Measurements from ENCODE around the gene GALR3.

GALR3 gene

GRCh38 chr22:37831472-37831871, 8.3 kb downstream of the GALR3 start:
- no peak overlapping the region for H3K27ac ChIP-seq (replicated peaks)
- TF ChIP-seq CTCF (IDR thresholded peaks at IDR 0.05; ENCODE audit: insufficient read depth, low read length) (no peak), GABPA (IDR thresholded peaks at IDR 0.05; ENCODE audit: low read depth) (no peak), REST (IDR thresholded peaks at IDR 0.05; ENCODE audit: insufficient replicate concordance, low read depth) (no peak), POLR2AphosphoS5 (IDR thresholded peaks at IDR 0.05; ENCODE audit: low read depth) (no peak), SPI1 (IDR thresholded peaks at IDR 0.05; ENCODE audit: borderline replicate concordance, low read depth) (no peak)
- no peak overlapping the region for H3K4me3 ChIP-seq (replicated peaks; ENCODE audit: insufficient read depth, low read length)
- no peak for DNase-seq (ENCODE audit: low read depth in 1 of 2, low spot score in 1 of 2)
- no peaks in the 10 kb centered on the region for H3K27me3 ChIP-seq (ENCODE audit: insufficient read depth, poor library complexity, severe bottlenecking)

GRCh38 chr22:37832022-37832857, 9.1 kb downstream of the GALR3 start:
- TF ChIP-seq POLR2AphosphoS5 (IDR thresholded peaks at IDR 0.05; ENCODE audit: low read depth) (no peak), GABPA (IDR thresholded peaks at IDR 0.05; ENCODE audit: low read depth) (no peak), REST (IDR thresholded peaks at IDR 0.05; ENCODE audit: insufficient replicate concordance, low read depth) (no peak), SPI1 (IDR thresholded peaks at IDR 0.05; ENCODE audit: borderline replicate concordance, low read depth) (no peak)
- Histone ChIP-seq H3K4me3 (replicated peaks; ENCODE audit: insufficient read depth, low read length) (no peak overlapping the region), H3K27ac (replicated peaks) (no peak overlapping the region), H3K27me3 (ENCODE audit: insufficient read depth, poor library complexity, severe bottlenecking) (no peaks in the 10 kb centered on the region)
- no peak for DNase-seq (ENCODE audit: low read depth in 1 of 2, low spot score in 1 of 2)

GRCh38 chr22:37842015-37842793, 19.0 kb downstream of the GALR3 start:
- no peaks in the 10 kb centered on the region for H3K27me3 ChIP-seq (ENCODE audit: insufficient read depth, poor library complexity, severe bottlenecking)
- no peak for TF ChIP-seq POLR2AphosphoS5 (IDR thresholded peaks at IDR 0.05; ENCODE audit: low read depth)
- H3K4me3 ChIP-seq (replicated peaks; ENCODE audit: insufficient read depth, low read length) = no peak overlapping the region
- no peak for DNase-seq (ENCODE audit: low read depth in 1 of 2, low spot score in 1 of 2)
- no peak overlapping the region for H3K27ac ChIP-seq (replicated peaks)

GRCh38 chr22:37843741-37844089, 20.5 kb downstream of the GALR3 start:
- DNase-seq (ENCODE audit: low read depth in 1 of 2, low spot score in 1 of 2) = peak in 1 of 2 experiments; percentile 48
- TF ChIP-seq GABPA (IDR thresholded peaks at IDR 0.05; ENCODE audit: low read depth) (no peak), POLR2AphosphoS5 (IDR thresholded peaks at IDR 0.05; ENCODE audit: low read depth) (no peak), REST (IDR thresholded peaks at IDR 0.05; ENCODE audit: insufficient replicate concordance, low read depth) (no peak), SPI1 (IDR thresholded peaks at IDR 0.05; ENCODE audit: borderline replicate concordance, low read depth) (no peak), CTCF (IDR thresholded peaks at IDR 0.05; ENCODE audit: insufficient read depth, low read length) (no peak)
- peak overlapping the region; percentile 70 for H3K27ac ChIP-seq (replicated peaks)

More at GRCh38 chr22:37843741-37844089, 20.5 kb downstream of the GALR3 start:
- Histone ChIP-seq H3K4me3 (replicated peaks; ENCODE audit: insufficient read depth, low read length) (peak overlapping the region; percentile 78), H3K27me3 (ENCODE audit: insufficient read depth, poor library complexity, severe bottlenecking) (no peaks in the 10 kb centered on the region)

Measured in HL-60 (cell line).